BJ (cell line): Measurements from ENCODE around the gene HRH1. TPM values are rescaled to one million over a fixed set of nuclear protein-coding genes. Genes with fewer than 3 reads are reported as not detected.
A peak's percentile ranks its signal among the peaks of the same experiment; 100 is the strongest.

Experiments used
- CTCF ChIA-PET: fragments of 350-600 bp; formaldehyde crosslinking; extraction: SDS; loops from one replicate; lab custom pipeline; 2021; ENCODE audit warnings: antibody characterized with exemption, inconsistent platforms; lab: Yijun Ruan, JAX
- POLR2A ChIA-PET: fragments of 300-600 bp; sonication (Branson Sonifier 250); formaldehyde crosslinking; extraction: SDS; loops from one replicate; lab custom pipeline; 2021; ENCODE audit warnings: antibody characterized with exemption; lab: Charles Lee
- DNase-seq: peaks from one replicate; pipeline ENCODE4 v3.0.0-alpha.2; 2011; ENCODE audit warnings: low read depth
- H3K27me3 ChIP-seq: 2 replicates; pipeline ENCODE4 v1.6.0; 2011; ENCODE audit warnings: low read length; ENCODE audit not compliant: control insufficient read depth, insufficient read depth
- H3K36me3 ChIP-seq: 2 replicates; pipeline ENCODE4 v1.5.1; 2011; ENCODE audit warnings: low read length; ENCODE audit not compliant: control insufficient read depth, insufficient read depth
- H3K4me3 ChIP-seq: 2 replicates; pipeline ENCODE4 v1.5.1; 2011; ENCODE audit warnings: low read depth, mild to moderate bottlenecking, control low read depth, low read length
- polyA plus RNA-seq: library from polyadenylated mRNA; depleted of rRNA; stranded (reverse); fragments of >200 nt; gene quantifications from 2 replicates; pipeline ENCODE4 v1.2.3, GENCODE V29; 2011
- TF ChIP-seq, protein P1 (sequence below): IDR thresholded peaks from 2 replicates; pipeline ENCODE4 v1.5.1; 2011; ENCODE audit warnings: low read depth, mild to moderate bottlenecking, control low read depth, inconsistent platforms, low read length, moderate library complexity; ENCODE audit not compliant: insufficient read depth

HRH1 gene
- polyA plus RNA-seq, 1 experiment: 8.8 TPM

DNA sequence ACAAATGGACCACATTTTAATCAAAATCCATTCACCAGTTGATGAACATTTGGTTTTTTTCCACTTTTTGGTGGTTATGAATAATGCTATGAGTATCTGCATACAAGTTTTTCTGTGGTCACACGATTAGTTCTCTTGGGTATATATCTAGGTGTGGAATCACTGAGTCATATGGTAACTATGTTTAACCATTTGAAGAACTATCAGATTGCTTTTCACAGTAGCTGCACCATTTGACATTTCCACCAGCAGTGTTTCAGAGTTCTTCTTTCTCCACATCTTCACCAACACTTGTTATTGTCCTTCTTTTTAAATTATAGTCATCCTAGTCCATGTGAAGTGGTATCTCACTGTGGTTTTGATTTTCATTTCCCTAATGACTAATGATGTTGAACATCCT is 84.6 kb downstream of the HRH1 start:
- DNase-seq: peak; percentile 80
- TF ChIP-seq, protein P1, sequence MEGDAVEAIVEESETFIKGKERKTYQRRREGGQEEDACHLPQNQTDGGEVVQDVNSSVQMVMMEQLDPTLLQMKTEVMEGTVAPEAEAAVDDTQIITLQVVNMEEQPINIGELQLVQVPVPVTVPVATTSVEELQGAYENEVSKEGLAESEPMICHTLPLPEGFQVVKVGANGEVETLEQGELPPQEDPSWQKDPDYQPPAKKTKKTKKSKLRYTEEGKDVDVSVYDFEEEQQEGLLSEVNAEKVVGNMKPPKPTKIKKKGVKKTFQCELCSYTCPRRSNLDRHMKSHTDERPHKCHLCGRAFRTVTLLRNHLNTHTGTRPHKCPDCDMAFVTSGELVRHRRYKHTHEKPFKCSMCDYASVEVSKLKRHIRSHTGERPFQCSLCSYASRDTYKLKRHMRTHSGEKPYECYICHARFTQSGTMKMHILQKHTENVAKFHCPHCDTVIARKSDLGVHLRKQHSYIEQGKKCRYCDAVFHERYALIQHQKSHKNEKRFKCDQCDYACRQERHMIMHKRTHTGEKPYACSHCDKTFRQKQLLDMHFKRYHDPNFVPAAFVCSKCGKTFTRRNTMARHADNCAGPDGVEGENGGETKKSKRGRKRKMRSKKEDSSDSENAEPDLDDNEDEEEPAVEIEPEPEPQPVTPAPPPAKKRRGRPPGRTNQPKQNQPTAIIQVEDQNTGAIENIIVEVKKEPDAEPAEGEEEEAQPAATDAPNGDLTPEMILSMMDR: no peak

DNA sequence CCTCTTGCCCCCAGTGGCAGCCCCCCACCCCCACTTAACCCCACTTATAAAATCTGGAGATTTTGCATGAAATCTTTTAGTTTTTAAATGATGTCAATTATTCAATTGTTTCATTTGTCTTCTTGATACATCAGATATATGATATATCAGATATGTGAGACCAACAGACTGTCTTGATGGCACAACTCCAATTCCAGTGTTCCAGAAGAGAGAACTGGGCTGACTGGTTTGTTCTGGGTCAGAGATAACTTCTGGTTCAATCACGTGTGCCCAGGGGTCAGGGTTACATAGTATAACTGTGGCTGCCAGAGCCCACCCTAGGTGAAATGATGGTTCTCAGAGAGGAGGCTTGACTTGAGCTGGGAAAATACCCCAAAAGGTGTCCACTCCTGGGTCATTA is 85.5 kb downstream of the HRH1 start:
- TF ChIP-seq, protein P1: no peak
- CTCF ChIA-PET: no interaction called here
- no peak for DNase-seq
- POLR2A ChIA-PET: no interaction called here
- no peaks in the 10 kb centered on the region for H3K27me3 ChIP-seq
- H3K36me3 ChIP-seq: no peaks in the 10 kb centered on the region
- H3K4me3 ChIP-seq: no peak overlapping the region

More for the DNA sequence above, 84.6 kb downstream of the HRH1 start:
- no peak overlapping the region for H3K4me3 ChIP-seq
- POLR2A ChIA-PET: no interaction called here
- CTCF ChIA-PET: interaction anchor here (1.7 kb wide), 1 partner anchor 84 kb away, joined by 3 read pairs; no protein-coding TSS in a partner anchor
- H3K36me3 ChIP-seq: no peaks in the 10 kb centered on the region
- H3K27me3 ChIP-seq: no peaks in the 10 kb centered on the region

- no peaks in the 10 kb centered on the region for H3K27me3 ChIP-seq
- TF ChIP-seq, protein P1: no peak
- CTCF ChIA-PET: no interaction called here
These were observed 86.2 kb downstream of the HRH1 start for GRCh38 chr3:11240496-11240895.

DNA sequence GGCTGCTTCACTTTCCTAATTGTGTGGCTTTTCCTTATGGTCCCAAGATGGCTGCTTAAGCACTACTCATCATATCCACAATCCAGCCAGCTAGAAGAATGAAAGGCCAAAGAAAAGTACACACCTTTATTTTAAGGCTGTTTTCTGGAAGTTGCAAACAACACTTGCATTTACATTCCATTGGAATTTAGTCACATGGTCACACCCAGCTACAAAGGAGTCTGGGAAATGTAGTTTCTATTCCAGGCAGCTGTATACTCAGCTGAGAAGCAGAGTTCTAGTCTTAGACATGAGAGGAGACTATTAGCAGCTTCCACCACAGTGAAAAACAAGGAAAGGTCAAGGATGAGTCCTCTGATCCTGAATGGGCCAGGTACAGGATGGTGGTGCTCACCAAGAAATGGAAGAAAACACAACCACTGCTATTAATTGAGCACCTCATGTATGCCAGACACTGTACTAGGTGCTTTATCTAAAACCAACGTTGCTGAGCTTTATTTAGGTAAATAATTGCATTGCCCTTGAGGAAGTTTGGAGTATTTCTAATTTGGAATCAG is 89.9 kb downstream of the HRH1 start:
- Histone ChIP-seq H3K36me3 (no peaks in the 10 kb centered on the region; the same call in 1 of the 2 replicates), H3K27me3 (no peaks in the 10 kb centered on the region), H3K4me3 (no peak overlapping the region)
- no peak for DNase-seq
- ChIA-PET CTCF (interaction anchor here (0.6 to 1.2 kb wide), 4 partner anchors 88 to 1298 kb away, joined by 3 read pairs; no protein-coding TSS in a partner anchor), POLR2A (no interaction called here)
- TF ChIP-seq, protein P1: no peak

More at GRCh38 chr3:11240496-11240895, 86.2 kb downstream of the HRH1 start:
- Histone ChIP-seq H3K4me3 (no peak overlapping the region), H3K36me3 (no peaks in the 10 kb centered on the region)
- POLR2A ChIA-PET: no interaction called here
- DNase-seq: no peak

GRCh38 chr3:11245276-11245675 is 91.0 kb downstream of the HRH1 start:
- Histone ChIP-seq H3K27me3 (no peaks in the 10 kb centered on the region), H3K36me3 (no peaks in the 10 kb centered on the region; the same call in 1 of the 2 replicates), H3K4me3 (no peak overlapping the region)
- TF ChIP-seq, protein P1: no peak
- ChIA-PET CTCF (no interaction called here), POLR2A (no interaction called here)
- no peak for DNase-seq
